ENCODE results near the gene BRME1.
A peak's percentile ranks its signal among the peaks of the same experiment; 100 is the strongest.
"Not testable (repeated sequence)": the region's sequence is repeated elsewhere in the genome, so short reads cannot be mapped to it uniquely, and the experiment has no call there.

The BRME1 gene

DNA sequence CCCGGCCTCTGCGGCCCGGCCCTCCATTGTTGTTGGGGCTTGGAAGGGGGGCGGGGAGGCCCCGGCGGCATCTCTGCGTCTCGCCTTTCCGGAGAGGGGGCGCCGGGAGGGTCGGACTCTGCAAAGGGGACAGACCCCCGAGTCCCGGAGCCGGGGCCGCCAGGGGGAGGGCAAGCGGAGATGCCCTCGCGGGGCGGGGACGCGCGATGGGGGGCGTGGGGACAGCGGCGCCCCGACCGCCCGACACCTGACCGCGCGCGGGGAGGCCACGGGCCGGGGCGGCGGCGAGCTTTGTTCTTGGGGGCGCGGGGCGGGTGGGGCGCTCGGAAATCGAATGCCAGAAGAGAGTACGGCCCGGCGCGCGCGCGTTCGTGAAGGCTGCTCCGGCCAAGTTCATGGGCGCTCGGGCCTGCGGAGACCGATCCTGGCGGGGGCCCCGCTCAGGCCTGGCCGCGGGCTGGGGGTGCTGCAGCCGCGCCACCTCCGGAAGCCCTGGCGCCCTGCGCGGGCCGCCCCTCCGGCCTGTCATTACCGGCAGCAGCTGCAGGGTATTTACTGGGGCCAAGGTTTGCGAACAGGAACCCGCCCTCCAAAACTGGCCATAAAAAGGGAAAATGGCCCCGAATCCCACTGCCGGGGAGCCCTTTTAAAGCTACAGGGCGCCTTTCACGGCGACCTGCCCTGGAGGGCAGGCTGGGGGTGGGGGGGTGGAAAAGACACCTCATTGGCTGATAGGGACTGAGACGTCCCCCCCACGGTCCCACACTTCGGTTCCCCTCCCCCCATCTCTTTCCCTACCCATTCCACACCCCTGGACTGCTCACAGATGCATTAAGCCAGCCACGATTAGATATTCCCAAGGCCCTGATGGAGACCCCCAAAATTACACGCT lies 40.1 kb downstream of the BRME1 start:
- DNase-seq (ENCODE audit: low read depth), result no peak

DNA sequence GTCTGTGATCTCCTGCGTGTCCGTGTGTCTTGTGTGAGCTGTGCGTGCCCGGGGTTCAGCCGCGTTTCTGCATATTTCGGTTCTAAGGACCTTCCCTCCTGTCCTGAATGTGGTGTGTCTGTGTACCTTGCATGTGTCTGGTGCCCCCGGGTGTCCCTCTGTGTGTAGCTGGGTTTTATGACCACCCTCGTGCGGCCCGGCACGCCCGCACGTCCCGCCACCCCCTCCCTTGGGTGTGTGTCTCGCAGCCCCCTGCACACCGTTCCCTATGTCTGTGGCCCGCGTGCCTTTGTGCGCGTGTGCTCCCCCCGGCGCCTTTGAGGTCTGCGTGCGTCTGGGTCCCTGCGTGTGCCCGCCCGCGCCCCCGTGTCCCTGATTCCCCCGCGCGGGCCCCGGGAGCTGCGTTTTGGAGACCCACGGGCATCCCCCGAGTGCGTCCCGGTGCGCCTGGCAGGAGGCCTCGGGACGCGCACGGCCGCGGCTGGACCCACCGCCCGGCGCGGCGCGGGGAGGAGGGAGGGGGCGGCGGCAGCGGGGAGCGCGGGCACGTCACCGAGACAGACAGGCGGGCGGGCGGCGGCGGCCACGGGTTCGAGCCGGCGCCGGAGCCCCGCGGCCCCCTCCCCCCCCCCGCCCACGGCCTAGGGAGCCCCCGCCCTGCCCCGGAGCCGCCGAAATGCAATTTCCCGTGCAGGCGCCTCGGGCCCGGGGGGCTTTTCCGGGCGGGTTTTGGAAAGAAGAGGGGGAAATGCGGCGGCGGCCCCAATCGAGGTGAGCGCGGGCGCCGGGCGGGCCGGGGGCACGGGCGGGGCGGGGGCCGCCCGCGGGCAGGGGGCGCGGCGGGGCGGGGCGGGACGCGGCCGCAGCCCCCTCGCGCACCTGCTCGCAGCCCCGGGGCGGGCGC lies 41.0 kb downstream of the BRME1 start:
- DNase-seq (ENCODE audit: low read depth), result no peak

DNA sequence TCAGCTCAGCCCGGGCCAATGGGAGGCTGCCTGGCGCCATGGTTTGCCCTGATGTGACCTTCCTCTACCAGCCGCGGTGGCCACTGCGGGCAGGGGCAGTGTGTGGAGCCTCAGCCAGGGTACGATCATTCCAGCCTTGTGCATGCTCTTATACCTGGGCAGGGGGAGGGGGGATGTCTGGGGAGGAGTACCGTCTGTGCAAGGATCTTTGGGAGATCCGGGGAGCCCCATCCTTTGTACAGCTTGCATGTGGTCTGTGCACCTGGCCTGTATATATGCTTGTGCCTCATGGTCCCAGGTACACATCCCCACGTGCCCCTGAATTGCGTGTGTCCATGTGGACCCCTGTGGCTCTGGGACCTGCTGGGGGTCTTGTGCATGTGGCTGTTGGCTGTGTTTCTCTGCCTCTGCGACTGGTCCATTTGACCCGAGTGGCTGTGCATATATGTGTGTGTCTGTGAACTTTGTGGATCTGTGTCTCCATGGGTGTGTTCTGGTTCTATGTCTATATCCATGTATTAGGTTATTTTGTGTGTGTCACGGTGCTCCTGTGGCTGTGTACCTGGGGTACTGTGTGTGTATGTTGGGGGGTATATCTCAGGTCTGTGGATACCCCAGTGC lies 41.8 kb downstream of the BRME1 start:
- DNase-seq (ENCODE audit: low read depth), result no peak

DNA sequence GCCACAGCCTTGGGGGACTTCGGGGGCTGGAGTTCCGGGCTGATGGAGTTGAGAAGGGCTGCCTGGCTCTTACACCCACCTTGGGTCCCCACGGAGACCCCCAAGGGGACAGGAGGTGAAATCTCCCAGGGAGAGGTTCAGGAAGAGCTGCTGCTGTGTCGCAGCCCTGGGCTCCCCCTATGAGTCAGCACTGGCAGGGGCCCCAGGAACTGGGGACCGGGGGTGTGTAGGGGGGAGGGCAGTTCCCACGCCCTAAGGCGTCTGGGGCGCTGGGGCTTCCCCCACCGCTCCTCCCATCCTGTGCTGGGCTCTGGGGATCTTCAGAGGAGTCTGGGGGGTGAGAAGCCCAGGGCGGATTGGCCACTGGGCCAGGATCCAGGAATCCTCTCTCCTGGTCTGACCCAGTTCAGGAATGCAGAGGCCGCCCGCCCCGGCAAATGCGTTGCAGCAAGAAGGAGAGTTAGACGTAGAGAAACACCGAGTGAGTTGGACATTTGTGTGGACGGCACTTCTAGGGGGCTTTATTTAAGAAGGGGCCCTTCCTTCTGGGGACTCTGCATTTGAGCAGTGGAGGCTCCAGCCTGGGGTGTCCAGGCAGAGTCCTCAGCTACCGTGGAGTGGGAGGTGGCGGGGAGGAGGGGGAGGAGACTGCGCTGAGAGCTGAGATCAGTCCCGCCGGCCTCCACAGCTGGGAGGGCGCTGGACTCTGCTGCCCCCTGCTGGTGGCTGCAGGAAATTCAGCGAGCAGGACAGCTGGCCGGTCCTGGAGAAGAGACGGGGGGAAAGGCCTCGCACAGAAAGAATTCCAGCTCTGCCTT lies 44.0 kb downstream of the BRME1 start:
- peak; percentile 81 for DNase-seq (ENCODE audit: low read depth)

- DNase-seq (ENCODE audit: low read depth), result no peak
Observed at GRCh38 chr19:13861392-13861713, 44.6 kb downstream of the BRME1 start.

- no peak for DNase-seq (ENCODE audit: low read depth)
Observed at GRCh38 chr19:13860679-13861391, 45.1 kb downstream of the BRME1 start.

- no peak for DNase-seq (ENCODE audit: low read depth)
Observed at GRCh38 chr19:13859361-13859880, 46.5 kb downstream of the BRME1 start.

- DNase-seq (ENCODE audit: low read depth), result no peak
Observed at GRCh38 chr19:13856497-13856896, 49.4 kb downstream of the BRME1 start.

DNA sequence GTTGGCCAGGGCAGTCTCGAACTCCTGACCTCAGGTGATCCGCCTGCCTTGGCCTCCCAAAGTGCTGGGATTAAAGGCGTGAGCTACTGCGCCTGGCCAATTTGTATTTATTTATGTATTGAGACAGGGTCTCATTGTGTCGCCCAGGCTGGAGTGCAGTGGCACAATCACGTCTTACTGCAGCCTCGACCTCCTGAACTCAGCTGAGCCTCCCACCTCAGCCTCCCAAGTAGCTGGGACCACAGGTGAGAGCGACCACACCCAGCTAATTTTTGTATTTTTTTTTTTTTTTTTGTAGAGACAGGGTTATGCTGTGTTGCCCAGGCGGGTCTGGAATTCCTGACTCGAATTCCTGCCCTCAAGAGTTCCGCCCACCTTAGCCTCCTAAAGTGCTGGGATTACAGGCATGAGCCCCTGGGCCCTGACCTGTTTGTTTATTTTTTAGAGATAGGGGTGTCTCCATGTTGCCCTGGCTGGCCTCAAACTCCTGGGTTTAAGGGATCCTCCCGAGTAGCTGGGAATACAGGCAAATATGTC lies 53.7 kb downstream of the BRME1 start:
- DNase-seq (ENCODE audit: low read depth), result not testable (repeated sequence)

- DNase-seq (ENCODE audit: low read depth), result not testable (repeated sequence)
Observed at GRCh38 chr19:13851734-13852114, 54.2 kb downstream of the BRME1 start.

- DNase-seq (ENCODE audit: low read depth), result peak; percentile 58
Observed at GRCh38 chr19:13850910-13851733, 54.8 kb downstream of the BRME1 start.

GRCh38 chr19:13849991-13850909 lies 55.7 kb downstream of the BRME1 start:
- peak; percentile 68 for DNase-seq (ENCODE audit: low read depth)

DNA sequence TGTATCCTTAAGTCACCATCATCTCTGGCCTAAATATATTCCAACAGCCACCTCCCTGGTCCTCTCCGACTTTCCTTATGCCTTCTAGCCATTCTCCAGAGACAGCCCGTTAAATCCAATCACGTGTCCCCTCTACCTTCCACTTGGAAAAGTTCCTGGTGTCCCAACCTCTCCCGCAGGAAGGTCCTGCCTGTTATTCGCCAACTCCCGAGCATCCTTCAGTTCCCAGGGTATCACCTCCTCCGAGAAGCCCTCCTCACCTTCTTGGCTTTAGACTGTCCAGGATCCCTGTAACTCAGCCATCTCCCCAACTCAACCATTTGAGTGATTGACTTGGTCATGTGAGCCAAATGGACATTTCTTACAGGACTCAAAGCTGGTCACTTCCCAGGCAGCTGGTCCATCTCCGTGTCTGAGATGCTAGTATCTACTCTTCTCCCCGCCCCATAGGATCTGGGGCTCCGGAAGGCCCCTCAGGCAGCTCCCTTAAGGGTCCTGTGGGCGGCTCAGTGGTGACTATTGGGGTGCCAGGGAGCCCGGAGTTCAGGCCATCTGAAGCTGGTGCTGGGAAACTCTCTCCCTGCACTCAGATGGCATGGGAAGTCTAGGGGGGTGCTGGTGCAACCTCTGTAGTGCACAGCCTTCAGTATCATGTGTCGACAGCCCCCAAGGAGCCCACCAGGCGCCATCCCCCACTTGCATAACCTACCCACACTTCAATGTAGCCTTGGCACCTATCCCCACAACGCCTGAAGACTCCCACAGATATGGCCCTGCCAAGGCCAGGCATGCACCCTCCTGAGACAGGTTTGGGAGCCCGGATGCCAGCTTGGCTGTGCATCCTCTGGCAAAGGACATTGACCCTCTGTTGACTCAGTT lies 56.9 kb downstream of the BRME1 start:
- no peak for DNase-seq (ENCODE audit: low read depth)

GRCh38 chr19:13848340-13848677 lies 57.6 kb downstream of the BRME1 start:
- DNase-seq (ENCODE audit: low read depth), result no peak

GRCh38 chr19:13847407-13848339 lies 58.2 kb downstream of the BRME1 start:
- peak; percentile 74 for DNase-seq (ENCODE audit: low read depth)

DNA sequence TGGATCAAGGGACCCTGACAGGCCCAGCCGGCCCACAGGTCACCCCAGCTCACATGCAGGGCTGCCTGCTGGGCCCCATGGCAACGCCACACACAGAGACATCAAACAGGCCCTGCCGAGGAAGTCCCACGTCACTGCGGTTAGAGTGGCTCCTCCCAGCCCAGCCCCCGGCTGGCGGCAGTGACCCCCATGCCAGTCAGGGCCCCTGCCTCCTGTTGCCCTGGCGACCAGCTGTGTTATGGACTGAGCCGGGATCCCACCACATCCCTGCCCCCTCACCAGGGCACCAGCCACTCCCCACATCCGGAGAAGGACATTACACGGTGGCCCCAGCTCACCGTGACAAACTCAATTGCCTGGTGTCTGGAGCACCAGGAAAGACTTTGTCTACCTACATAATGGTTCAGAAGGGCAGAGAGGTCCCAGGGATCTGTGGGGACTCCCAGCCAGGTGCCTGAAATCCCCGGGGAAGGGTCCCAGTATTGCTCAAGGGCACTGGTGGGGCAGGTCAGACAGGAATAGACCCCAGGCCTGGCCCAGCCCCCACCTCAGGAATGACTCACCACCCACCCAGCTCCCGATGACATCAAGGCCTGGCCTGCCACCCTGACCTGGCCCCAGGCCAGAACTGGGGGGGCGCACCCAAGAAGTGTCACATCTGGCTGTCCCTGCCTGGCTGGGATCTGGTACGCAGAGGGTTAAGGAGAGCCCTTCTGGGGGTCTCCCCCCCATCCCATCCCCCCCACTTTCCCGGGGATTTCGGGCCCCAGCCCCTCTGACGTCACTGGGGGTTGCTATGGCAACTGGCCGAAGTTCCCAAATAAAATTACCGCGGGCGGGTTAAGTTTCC lies 59.1 kb downstream of the BRME1 start:
- DNase-seq (ENCODE audit: low read depth), result peak; percentile 92

All from stimulated activated CD8-positive, alpha-beta memory T cell treated with anti-CD3 and anti-CD28 coated beads, Interleukin-4, amount 100 ng/mL, for 24 hours (primary cell).